Mammary epithelial cell (primary cell): Measurements from ENCODE around the gene BMP6.

Experiments used
- CTCF ChIP-seq, 2 donors: IDR thresholded peaks in 1 of 2; conservative IDR thresholded peaks in 1 of 2; 2 replicates each; pipeline ENCODE4 v1.5.1; 2011 to 2012; ENCODE audit warnings: inconsistent platforms in 2 of 2, low read length in 2 of 2, mild to moderate bottlenecking in 2 of 2, control low read depth in 1 of 2, low read depth in 1 of 2; ENCODE audit not compliant: insufficient read depth in 1 of 2; ENCODE audit errors: extremely low read depth in 1 of 2
- EZH2 ChIP-seq: IDR thresholded peaks from 2 replicates; pipeline ENCODE4 v1.6.1; 2012; ENCODE audit warnings: low read length, inconsistent platforms, borderline replicate concordance

GRCh38 chr6:7680393-7681075 lies 45.4 kb upstream of the BMP6 start:
- TF ChIP-seq CTCF (conservative IDR thresholded peaks at IDR 0.05 in 1 of 2, IDR thresholded peaks at IDR 0.05 in 1 of 2; ENCODE audit: extremely low read depth in 1 of 2, insufficient read depth in 1 of 2, low read depth in 1 of 2, low read length in 2 of 2): no peak
- no peak for TF ChIP-seq EZH2
